ENCODE results near the gene IQCE. TPM values are rescaled to one million over a fixed set of nuclear protein-coding genes. Genes with fewer than 3 reads are reported as not detected.

IQCE gene
- total RNA-seq, 4 donors from 2014 or later = 10.5 to 18.6 (median 12.8) TPM

GRCh38 chr7:2639181-2639681 is 80.5 kb downstream of the IQCE start:
- TF ChIP-seq POLR2A (IDR thresholded peaks at IDR 0.05) (no peak), CTCF (IDR thresholded peaks at IDR 0.05) (no peak)
- no peak for DNase-seq (ENCODE audit: low spot score in 2 of 2)
- intact Hi-C loops (cut with DNase I; ENCODE audit: low total_unique reads) = no loop called here
- H3K4me3 ChIP-seq (ENCODE audit: low read depth, poor library complexity, severe bottlenecking) = no peak overlapping the region
- WGBS, 2 donors = 75 to 90% methylated on average over 12 to 24 of the region's 24 CpGs

DNA sequence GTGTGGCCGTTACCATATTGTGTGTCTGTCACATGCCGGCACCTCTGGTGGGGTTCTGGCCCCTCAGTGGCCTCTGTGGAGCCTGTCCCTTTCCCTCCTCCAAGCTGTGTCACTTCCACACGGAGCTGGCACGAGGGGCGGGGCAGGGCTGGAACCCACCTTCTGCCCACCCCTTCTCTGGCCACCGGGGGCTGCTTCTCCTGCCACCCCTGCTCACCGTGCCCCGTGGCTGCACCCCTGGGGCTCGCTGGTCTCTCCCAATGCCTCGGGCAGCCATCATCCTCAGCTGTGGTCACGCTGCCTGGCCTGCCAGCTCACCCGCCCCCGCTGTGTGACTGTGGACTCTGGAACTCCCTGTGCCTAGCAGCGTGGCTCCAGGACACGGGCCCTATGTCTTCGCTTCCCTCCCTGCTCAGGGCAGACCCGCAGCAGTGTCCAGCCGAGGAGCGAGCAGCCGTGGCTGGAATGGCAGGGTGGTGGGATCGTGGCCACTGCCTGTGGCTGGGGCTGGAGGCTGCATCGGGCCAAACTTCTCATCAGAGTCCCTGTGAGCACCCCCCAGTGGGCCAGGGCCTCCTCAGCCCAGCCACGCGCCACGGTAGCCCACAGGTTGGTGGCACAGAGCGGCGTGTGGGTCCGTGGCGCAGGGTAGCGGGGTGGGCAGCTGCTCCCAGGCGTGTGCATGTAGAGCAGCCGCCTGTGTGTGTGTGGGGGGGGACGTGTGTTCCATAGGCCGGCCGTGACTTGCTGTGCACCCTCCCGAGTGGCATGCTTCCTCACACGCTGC is 81.1 kb downstream of the IQCE start:
- no peak overlapping the region for H3K4me3 ChIP-seq (ENCODE audit: low read depth, poor library complexity, severe bottlenecking)
- 73 to 87% methylated on average over 31 to 33 of the region's 37 CpGs for WGBS, 2 donors
- intact Hi-C loops (cut with DNase I; ENCODE audit: low total_unique reads) = no loop called here
- no peak for DNase-seq (ENCODE audit: low spot score in 2 of 2)
- TF ChIP-seq POLR2A (IDR thresholded peaks at IDR 0.05) = no peak
- no peak for TF ChIP-seq CTCF (IDR thresholded peaks at IDR 0.05)

- TF ChIP-seq POLR2A (IDR thresholded peaks at IDR 0.05) (no peak), CTCF (IDR thresholded peaks at IDR 0.05) (no peak)
- intact Hi-C loops (cut with DNase I; ENCODE audit: low total_unique reads) = no loop called here
- DNase-seq (ENCODE audit: low spot score in 2 of 2) = no peak
- H3K4me3 ChIP-seq (ENCODE audit: low read depth, poor library complexity, severe bottlenecking) = no peak overlapping the region
- WGBS, 2 donors = 50 to 52% methylated on average over 1 to 11 of the region's 12 CpGs
Measured at GRCh38 chr7:2640482-2640830, 81.7 kb downstream of the IQCE start.

GRCh38 chr7:2640846-2641316 is 82.1 kb downstream of the IQCE start:
- no peak overlapping the region for H3K4me3 ChIP-seq (ENCODE audit: low read depth, poor library complexity, severe bottlenecking)
- intact Hi-C loops (cut with DNase I; ENCODE audit: low total_unique reads) = no loop called here
- WGBS, 2 donors = 14 to 62% methylated on average over 1 to 8 of the region's 9 CpGs
- TF ChIP-seq CTCF (IDR thresholded peaks at IDR 0.05) = no peak
- TF ChIP-seq POLR2A (IDR thresholded peaks at IDR 0.05) = no peak
- DNase-seq (ENCODE audit: low spot score in 2 of 2) = no peak

- no peak overlapping the region for H3K4me3 ChIP-seq (ENCODE audit: low read depth, poor library complexity, severe bottlenecking)
- 17 to 53% methylated on average over 16 to 38 of the region's 39 CpGs for WGBS, 2 donors
- peak; percentile 78 to 96 for DNase-seq (ENCODE audit: low spot score in 2 of 2)
- intact Hi-C loops (cut with DNase I; ENCODE audit: low total_unique reads) = no loop called here
- TF ChIP-seq CTCF (IDR thresholded peaks at IDR 0.05) = no peak
- no peak for TF ChIP-seq POLR2A (IDR thresholded peaks at IDR 0.05)
Measured at GRCh38 chr7:2641406-2642393, 82.9 kb downstream of the IQCE start.
